Activated CD4-positive, CD25-positive, alpha-beta regulatory T cell treated with anti-CD3 and anti-CD28 coated beads, Interleukin-2, amount 50 U/mL, for 16 hours (primary cell): ENCODE data around the gene JADE3.

Source experiments
- DNase-seq: peaks from one replicate; pipeline ENCODE4 v3.0.0-alpha.2; 2020; ENCODE audit warnings: low read depth, low spot score

Gene JADE3

DNA sequence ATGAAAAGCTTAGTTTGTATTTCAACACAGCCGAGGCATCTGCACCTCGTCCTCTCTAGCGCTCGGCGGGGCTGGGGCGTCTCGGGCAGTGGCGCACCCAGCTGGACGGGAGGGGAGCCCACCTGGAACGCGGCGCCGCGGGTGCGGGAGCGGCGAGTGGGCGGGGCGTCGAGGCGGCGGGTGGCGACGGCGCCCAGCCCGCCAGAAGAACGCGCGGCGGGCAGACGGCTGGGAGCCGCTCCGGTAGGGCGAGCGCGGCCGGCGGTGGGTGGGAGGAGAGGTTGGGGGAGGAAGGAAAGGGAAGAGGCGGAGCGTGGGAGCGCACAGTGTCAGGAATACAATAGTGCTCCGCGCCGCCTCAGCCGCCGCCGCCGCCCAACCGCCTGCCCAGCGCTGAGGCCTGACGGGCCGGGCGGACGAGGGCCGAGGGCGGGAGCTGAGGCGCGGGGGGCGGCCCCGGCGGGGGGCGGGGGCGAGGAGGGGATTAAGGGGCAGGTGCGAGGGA is at the start of gene JADE3:
Gene JADE3 (plus strand): TSS at position 324 of the 505 bp plus-strand sequence. CDS start 72,474 bp downstream, outside the sequence.
- no peak for DNase-seq

DNA sequence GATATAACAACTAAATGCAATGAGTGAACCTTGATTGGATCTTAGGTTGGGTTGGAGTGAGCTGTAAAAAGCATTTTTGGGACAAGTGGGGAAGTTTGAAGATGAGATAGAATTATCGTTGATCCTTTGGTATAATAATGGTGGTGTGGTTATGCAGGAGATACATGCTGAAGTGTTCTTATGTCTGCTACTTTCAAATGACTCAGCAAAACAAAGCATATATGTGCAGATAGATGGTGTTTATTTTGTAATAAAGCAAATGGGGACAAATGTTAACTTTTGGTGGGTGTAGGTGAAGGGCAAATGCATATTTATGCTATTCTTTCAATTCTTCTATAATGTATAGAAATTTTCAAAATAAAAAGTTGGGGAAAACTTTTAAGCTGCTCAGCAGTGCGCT is 49.1 kb upstream of the JADE3 start:
- DNase-seq = no peak

DNA sequence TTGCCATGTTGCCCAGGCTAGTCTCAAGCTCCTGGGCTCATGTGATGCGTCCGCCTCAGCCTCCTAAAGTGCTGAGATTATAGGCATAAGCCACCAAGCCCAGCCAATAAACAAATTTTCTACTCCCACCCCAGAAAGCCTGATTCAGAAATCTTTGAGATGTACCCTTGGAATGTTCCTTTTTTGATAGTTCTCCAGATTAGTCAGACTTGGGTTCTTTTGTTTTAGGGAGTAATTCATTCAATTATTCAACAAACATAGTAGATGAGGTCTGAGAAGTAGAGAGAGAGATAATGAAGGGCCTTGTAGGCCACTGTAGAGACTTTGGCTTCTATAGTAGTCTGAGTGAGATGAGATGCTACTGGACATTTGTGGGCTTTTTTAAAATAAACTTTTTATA is 47.6 kb upstream of the JADE3 start:
- DNase-seq = no peak

DNA sequence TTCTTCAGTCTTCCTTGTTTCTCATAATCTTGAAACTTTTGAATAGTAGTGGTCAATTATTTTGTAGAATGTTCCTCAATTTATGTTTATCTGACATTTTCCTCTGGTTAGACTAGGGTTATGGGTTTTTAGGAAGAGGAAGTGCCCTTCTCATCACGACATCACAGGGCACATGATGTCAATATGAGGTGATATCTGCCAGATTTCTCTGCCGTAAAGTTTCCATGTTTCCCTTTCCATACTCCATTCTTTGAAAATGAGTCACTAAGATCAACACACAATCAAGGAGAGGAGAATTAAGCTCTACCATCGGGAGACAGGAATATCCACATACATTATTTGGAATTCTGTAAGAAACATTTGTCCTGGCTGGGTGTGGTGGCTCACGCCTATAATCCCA is 46.9 kb upstream of the JADE3 start:
- no peak for DNase-seq

DNA sequence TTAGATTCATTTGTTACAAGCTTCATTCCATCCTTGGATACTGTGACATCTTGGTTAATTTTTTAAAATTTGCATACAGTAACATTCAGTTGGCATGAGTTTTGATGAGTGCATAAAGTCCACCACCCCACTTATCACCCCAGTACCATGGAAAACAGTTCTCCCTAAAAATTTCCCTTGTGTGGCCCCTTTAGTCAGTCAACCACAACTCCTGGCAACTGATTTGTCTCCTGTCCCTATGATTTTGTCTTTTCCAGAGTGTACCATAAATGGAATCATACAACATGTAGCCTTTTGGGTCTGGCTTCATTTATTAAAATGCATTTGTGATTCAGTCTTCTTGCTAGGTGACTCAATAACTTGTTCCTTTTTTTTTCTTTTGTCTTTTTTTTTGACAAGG is 45.5 kb upstream of the JADE3 start:
- DNase-seq = no peak

DNA sequence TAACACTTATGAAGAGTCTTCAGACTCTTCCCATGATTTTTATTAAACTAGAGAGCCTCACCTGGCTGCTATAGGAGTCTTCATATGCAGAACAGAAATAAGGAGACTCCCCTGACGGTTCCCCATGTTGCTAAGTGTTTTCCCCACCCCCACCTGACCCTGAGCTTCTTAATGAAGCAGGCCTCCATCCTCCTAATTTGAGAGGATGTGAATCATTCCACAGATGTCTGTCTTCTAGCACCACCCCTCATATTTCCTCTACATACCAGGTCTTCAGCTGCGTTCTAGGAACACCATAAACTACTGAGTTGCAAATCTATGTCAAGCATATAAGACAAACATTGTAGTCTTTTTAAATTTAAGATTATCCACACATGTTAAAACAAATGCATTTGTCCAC is 38.5 kb upstream of the JADE3 start:
- no peak for DNase-seq

DNA sequence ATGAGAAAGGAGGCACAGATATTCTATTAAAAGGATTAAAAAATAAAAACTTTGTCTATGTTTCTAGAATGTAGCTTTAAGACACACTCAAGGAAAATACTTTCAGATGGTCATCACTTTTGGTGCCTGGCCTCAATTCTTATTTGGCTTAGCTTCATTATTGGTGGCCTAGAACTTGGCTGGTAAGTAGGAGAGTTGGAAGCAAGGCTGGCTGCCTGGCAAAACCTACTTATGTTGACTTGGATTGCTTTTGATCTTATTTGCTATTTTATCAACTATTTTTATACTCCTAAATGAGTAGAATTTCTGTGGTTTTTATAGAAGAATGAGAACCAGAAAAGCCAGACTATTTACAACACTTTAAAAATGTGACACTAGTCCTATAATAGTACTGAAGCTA is 35.3 kb upstream of the JADE3 start:
- no peak for DNase-seq

DNA sequence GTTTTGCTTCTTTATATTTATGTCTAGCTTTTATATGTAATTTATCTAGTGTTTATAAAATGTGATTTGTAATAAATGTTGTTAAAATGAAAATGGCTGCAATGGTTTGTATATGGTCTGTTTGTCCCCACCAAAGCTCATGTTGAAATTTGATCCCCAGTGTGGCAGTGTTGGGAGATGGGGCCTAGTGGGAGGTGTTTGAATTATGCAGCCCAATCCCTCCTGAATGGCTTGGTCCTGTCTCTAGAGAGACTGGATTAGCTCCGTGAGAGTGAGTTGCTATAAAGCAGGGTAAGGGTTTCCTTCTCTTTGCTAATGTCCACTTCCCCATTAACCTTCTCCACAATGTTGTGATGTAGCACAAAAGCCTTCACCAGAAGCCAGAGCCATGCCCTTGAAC is 30.0 kb upstream of the JADE3 start:
- DNase-seq = no peak

DNA sequence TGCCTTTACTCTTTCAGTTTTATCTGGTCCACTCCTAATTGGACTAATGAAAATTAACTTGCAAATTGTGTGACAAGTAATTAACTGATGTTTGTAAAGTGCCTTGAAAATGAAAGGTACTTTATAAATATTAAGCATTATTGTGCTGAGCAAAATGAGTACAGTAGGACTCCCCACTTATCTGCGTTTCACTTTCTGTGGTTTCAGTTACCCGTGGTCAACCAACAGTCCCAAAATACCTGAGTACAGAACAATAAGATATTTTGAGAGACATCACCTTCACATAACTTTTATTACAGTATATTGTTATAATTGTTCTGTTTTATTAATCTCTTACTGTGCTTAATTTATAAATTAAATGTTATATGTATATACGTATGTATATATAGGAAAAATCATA is 27.4 kb upstream of the JADE3 start:
- no peak for DNase-seq

DNA sequence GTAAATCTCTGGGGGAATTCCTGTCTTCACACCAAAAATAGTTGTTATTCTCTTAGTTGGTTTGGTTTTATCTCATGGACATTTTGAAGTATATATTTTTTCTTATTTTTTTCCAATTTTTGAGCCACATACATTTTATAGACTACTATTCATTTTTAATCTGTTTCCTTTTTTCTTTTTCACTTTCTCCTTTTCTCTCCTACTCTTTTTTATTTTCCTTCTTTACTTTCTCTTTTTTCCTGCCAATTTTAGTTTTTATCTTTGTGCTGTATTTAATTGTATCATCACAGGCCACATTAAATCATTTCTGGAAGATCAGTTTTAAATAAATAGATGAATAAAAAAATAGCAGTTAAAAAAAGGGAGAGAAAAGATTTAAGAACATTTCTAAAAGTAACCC is 14.0 kb upstream of the JADE3 start:
- no peak for DNase-seq

DNA sequence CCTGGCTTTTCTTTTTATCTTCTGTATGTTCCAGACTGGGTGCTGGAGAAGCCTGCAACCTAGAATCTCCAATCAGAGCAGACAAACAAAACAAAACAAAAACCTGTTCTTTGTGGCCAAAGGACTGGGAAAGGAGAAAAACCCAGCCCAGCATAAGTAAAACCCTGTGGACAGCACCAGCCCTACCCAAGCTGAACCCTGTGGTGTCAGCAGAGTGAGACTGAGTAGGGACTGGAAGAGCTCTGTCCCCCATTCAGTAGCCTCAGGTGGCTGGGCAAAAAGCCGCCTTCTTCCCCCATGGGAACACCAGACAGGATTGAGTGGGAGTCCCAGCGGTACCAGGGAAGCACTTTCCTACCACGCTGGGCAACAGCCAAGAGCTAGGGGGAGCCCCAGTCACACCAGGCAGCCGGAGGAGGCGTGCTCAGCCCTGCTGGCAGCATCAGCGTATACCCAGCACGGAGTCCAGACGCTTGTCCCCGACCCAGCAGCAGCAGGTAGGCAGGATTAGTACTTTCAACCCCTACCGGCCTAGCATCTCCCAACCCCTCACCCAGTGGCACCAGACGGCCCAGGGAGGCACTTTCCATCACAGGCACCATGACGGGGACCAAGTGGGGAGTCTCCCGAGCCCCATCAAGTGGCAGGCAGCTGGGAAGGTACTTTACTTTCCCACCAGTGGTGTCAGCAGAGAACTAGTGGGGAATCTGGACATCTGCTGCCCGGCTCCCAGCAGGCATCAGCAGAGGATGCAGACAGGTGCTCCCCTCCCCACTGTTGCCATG is 8.6 kb upstream of the JADE3 start:
- no peak for DNase-seq

DNA sequence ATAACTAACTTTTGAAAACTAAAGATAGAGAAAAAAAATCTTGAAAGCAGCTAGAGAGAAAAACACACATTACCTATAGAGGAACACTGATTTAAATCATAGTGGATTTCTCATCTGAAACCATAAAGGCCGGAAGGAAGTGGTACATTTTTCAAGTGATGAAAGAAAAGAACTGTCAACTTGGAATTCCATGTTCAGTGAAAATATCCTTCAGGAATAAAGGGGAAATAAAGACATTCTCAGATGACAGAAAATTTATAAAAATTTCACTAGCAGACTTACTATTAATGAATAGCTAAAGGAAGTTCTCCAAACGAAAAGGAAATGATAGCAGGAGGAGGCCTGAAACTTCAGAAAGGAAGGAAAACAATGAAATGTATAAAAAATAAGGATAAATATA is 7.6 kb upstream of the JADE3 start:
- DNase-seq = no peak

DNA sequence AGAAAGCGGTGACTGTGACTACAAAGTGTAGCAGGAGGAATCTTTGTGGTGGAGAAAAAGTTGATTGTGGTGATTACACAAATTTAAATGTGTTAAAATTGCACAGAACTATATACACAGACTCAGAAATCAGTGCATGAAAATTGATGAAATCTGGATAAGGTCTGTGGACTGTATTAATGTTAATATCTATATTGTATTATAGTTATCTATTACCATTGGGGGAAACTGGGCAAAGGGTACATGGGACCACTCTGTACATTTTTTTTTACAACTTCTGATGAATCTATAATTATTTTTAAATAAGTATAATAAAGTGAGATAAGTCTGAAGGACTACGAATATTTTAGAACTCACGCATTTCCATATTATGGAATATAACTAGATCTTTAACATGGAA is 1.8 kb upstream of the JADE3 start:
- no peak for DNase-seq

DNA sequence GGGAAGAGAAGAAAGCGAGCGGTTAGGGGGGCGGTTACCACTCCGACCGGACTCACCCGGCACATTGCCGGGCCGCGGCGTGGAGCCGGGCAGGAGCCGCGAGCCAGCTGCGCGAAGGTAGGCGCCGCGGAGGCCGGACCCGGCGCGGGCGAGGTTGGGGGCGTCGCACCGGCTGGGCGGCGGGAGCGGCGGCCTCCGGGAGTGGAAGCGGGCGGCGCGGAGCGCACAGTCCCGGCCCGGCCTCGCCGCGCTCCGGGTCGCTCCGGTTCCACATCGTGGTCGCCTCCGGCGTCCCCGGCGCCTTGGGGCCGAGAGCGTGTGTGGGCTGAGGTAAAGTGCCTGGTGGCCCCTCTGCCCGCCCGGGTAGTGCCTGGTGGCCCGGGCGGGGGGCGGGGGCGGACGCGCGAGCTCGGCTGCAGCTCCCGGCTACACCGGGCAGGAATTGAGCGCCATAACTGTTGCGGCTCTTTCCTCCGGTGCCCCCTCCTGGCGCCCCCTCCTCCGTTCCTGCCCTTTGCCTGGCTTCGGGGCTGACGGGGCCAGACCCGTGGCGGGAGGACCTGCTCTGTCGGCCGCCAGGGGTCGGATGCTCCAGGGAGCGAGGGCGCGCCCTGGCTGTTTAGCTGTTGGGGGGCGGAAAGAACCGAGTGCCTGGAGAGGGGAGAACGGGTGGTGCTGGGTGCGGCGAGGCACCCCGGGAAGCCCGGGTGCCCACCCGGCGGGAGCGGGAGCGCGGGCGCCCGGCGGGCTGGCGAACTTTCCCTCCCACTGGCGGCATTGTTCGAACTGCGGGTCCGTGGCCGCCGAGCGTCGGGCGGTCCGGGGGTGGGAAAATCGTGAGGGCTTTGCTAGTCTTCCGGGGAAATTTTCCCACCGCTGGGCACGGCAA is 626 bp downstream of the JADE3 start:
- DNase-seq = no peak

DNA sequence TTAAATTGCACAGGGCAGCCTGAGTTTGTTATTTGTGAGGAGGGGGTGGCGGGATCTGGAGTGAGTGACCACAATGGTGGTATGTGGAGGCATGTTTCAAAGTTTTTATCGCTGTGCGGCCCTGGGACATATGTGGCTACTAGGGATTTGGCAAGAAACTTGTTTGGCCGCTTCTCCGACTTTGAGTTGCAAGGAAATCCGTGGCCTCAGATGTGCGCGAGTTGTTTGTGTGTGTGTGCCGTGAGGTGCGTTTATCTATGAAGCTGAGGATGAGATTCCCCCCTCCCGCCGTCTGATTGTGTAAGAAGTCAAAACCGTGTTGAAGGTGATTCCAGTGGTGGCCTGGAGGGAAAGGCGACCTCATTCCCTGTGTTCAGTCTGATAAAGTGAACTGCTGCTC is 1.4 kb downstream of the JADE3 start:
- no peak for DNase-seq

DNA sequence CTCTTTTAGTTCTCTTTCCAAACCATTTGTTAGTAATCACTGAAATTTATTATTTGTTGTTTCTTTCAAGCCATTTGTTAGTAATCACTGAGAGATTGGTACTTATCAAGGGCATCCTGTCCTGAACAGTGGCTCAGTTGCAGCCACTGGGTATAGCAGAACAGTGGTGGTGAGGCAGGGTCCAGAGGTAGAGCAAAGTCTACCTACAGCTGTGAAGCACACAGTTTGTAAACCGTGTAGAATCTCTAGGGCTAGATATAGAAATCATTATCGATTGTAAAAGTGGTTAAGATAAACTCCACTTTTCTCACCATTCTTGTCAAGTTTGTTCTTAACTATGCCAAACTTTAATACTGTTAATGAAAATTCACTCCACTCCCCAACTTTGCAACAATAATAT is 4.1 kb downstream of the JADE3 start:
- no peak for DNase-seq

DNA sequence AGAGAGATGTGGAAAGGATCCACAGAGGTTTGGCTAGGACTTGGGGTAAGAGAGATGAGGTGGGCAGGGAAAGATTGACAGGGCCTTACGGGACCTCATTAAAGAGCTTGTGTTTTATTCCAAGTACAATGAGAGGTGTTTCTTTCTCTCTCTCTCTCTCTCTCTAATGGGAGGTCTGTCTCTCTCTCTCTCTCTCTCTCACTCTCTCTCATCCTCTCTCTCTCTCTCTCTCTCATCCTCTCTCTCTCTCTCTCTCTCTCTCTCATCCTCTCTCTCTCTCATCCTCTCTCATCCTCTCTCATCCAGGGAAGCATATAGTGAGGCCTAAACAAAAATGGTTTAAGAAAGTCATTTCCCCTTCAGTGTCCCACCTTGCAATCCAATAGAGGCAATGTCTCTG is 5.4 kb downstream of the JADE3 start:
- no peak for DNase-seq

DNA sequence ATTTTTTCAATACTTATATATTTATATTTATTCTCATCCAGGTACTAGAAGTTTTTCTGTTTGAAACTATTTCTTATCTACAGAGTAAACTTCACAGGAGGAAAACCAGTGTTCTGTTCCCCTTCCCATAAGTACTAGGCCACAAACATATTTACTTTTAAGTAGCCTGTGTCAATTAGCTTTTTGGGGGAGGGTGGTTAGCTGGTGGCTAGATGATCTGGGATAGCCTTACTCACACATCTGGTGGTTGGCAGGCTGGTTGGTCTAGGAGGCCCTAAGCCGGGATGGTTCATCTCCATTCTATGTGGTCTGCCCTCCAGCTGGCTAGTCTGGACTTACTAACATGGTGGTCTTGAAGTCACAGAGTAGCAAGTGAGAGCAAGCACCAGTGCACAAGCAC is 6.2 kb downstream of the JADE3 start:
- no peak for DNase-seq

DNA sequence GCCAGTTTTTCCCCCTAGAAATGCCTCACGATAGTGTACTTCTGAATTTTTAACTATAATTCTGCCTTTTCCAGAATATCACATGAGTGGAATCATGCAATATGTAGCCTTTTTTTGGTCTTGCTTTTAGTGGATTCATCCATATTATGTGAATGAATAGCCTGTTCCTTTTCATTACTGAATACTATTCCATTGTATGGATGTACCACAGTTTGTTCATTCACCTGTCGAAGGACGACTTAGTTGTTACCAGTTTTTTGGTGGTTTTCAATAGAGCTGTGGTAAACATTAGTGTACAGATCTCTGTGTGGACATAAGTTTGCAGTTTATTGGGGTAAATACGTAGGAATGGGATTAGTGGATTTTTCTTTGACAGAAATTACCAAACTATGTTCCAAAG is 8.0 kb downstream of the JADE3 start:
- no peak for DNase-seq

DNA sequence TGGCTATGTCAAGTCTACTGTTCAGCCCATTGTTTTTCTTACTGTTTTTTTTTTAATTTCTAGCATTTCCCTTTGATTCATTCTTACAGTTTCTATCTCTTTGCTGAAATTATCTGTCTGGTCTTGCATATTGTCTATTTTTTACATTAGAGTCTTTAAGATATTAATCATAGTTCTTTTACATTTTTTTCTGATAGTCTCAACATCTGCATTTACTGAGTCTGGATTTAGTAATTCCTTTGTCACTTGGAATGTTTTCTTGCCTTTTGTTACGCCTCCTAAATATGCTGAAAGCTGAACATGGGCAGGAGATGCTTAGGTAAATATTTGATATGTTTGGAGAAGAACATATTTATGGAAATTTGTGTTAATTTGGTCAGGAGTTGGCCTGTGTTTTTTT is 10.4 kb downstream of the JADE3 start:
- DNase-seq = no peak

DNA sequence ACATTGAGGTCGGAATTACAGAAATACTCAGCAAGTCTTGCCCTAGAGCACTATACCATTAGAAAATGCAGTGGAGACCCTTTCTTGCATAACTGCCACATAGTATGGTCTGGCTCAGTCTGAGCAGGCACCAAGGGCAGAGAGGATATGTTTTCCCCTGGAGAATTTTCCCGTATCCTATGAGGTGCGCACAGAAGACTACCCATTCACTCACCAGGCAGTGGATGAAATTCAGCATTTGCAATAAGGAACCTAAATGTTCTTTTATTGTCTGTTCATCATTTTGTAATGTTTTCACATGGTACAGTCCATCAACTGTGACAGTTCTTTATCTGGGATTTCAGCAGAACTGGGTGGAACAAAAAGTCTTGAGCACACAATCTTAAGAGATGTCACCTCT is 15.5 kb downstream of the JADE3 start:
- no peak for DNase-seq

DNA sequence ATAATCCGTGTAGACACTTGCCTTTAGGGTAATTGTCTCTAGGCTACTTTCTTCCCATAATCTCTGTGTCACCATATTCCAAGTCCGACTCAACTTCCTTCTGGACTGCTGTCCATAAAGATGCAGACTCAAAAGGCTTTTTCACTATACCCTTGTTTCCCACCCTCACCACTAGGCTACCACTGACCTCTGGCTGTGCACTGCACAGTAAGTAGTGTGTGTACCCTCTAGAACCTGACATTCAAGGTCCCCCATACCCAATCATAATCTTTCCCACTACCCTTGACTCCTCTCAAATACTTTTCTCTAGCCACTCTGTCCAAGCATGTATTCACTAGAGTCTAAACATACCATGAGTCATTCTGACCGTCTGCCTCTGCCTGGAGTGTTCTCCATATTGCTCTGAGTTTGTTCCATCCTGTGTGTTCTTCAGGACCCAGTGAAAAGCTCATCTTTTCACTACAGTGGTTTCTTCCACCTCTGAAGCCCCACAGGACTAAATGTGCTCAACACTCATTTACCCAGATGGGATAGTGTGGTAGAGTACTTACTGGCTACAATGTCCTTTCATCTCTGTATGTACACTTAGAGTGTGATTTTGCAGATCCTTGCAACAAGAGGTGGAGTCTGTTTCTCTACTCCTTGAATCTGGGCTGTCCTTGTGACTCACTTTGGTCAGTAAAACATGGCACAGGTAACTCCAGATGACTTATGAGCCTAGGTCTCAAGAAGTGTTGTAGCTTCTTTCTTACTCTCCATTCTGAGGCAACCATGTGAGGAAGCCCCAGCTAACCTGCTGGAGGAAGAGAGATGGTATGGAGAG is 17.4 kb downstream of the JADE3 start:
- DNase-seq = no peak
